ENCODE results near the gene COG1.

The COG1 gene

DNA sequence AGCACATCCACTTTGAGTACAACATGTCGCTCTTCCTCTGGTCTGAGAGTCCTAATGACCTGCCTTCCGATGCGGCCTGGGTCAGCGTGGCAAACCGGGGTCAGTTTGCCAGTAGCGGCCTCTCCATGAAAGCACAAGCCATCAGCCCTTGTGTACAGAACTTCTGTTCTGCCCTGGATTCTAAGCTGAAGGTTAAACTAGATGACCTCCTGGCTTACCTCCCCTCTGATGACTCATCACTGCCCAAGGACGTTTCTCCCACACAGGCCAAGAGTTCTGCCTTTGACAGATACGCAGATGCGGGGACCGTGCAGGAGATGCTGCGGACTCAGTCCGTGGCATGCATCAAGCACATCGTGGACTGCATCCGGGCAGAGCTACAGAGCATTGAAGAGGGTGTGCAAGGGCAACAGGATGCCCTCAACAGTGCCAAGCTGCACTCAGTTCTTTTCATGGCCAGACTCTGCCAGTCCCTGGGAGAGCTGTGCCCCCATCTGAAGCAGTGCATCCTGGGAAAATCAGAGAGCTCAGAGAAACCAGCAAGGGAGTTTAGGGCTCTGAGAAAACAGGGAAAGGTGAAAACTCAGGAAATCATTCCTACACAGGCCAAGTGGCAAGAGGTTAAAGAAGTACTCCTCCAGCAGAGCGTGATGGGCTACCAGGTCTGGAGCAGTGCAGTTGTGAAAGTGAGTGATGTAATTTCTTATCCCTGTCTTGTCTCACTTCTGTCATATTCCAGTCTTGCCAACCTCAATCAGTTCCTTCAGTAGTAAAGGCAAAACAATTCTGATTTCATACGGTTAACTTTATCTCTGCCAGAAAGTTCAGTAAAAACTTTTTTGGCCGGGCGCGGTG is 8.6 kb downstream of the COG1 start:
- no peak for DNase-seq

DNA sequence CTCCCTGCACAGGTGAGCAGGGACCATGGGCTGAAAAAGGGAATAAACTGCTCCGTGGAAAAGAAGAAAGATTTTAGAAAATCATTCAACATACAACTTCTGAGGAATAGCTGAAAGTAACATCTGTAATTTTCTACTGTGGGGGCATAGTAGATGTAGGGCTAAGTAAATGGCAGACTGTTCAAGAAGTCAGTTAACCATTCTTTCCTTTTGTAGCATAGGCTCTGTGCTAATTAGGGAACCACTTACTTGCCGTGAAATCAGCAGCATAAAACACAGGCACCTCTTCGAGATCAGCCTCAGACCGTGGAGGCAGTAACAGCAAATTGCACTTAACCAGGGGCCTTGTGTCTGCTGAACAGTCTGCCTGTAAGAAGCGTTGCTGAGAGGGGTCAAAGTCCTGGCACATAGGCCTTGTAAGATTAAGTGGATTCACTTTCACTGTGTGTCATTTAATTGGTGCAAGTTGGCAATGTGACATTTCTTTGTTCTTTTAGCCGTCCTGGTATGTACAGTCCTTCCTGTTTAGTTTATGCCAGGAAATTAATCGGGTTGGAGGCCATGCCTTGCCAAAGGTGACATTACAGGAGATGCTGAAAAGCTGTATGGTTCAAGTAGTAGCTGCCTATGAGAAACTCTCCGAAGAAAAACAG is 10.4 kb downstream of the COG1 start:
- no peak for DNase-seq

DNA sequence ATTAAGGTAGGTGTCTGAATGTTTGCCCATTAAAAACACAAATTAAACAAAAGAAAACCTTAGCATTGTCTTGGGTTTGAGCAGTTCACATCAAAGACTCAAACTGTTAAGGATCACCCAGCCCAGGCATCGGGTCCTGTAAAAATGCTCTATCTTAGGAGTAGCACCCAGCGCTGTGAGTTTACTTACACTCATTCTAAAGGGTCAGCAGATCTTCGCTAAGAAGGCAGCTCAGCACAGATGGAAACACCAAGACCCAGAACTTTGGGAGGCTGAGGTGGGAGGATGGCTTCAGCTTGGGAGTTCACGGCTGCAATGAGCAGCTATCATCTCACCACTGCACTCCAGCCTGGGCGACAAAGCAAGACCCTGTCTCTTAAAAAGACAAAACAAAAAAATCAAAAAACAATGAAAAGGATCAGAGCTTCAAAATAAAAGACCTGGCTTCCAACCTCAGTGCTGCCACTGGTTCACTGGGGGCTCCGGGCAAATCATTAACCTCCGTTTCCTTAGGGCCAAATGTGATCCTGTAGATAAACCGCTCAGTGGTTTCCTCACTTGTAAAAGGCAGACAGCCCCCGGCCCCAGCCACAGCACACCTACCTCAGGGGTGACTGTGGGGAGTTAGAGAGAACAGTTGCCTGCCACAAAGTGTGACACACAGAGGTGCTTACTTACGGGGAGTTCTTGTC is 11.1 kb downstream of the COG1 start:
- DNase-seq: peak; percentile 62

GRCh38 chr17:73205459-73205961 is 12.7 kb downstream of the COG1 start:
- DNase-seq: no peak

GRCh38 chr17:73208139-73208827 is 15.4 kb downstream of the COG1 start:
- no peak for DNase-seq

GRCh38 chr17:73209436-73209835 is 16.6 kb downstream of the COG1 start:
- no peak for DNase-seq

DNA sequence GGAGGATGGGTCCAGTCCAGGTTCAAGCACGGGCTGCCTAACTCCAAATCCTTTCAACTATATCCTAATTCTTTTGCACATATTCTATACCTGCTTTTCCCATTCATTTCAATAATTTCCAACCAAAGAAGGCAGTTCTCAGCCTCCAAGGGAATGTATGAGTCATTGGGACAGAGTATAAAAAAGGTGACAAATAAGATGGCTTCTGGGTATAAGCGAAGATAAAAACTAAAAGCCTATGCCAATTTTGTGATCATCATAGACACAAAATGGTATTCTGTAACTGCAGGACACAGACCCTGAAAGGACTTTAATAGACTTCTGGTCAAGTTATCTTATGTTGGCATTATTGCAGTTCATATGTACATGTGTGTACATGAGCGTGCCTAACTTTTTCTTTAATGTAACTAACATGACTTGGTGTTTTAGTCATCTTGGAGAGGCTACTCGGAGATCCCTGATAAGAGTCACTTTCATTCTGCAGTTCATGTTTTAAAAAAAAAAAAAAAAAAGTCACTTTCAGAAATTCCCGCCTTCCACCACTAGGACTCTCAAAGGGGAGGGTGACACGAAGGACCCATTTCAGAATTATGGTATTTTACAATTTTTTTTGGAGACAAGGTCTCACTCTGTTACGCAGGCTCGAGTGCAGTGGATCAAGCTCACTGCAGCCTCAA is 17.3 kb downstream of the COG1 start:
- DNase-seq: peak; percentile 26

DNA sequence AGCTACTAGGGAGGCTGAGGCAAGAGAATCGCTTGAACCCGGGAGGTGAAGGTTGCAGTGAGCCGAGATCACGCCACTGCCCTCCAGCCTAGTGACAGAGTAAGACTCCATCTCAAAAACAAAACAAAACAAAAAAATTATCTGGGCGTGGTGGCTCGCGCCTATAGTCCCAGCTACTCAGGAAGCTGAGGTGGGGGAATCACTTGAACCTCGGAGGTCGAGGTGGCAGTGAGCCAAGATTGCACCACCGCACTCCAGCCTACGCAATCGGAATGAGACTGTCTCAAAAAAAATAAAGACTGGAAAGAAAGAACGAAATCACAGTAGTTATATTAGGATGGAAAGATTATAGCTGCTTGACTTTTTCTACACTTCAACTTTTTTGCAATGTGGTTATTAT is 18.9 kb downstream of the COG1 start:
- peak; percentile 72 for DNase-seq

GRCh38 chr17:73214008-73214407 is 21.2 kb downstream of the COG1 start:
- DNase-seq: no peak

- no peak for DNase-seq
These were observed 22.0 kb downstream of the COG1 start for GRCh38 chr17:73214851-73215250.

DNA sequence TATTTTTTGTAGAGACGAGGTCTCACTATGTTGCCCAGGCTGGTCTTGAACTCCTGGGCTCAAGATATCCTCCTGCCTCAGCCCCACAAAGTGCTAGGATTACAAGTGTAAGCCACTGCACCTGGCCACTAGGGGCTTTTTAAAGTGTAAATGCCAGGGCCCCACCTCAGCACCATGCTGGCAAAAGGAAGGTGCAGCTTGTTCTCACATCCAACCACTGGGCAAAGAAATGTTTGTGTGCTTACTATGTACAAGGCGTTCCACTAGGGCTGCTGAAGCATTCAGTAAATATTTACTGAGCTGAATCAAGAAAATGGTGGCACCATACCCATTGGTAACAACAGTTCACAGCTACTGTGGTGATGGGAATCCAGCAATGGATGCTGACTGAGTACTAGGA is 22.6 kb downstream of the COG1 start:
- no peak for DNase-seq

DNA sequence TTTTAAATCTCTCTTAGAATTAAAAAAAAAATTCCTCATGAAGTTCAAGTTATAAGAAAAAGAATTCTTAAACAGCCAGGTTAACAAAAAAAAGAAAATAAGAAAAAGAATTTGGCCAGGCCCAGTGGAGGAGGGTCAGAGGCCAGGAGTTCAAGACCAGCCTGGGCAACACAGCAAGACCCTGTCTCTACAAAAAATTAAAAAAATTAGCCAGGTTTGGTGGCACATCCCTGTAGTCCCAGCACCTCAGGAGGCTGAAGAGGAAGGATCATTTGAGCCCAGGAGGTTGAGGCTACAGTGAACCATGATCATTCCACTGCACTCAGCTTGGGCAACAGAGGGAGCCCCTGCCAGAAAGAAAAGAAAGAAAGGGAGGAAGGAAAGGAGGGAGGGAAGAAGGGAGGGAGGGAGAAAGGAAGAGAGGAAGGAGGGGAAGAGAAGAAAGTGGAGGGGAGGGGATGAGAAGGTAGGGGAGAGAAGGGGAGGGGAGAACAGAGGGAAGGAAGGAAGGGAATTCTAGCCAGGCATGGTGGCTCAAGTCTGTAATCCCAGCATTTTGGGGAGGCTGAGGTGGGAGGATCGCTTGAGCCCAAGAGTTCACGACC is 30.9 kb downstream of the COG1 start:
- no peak for DNase-seq

DNA sequence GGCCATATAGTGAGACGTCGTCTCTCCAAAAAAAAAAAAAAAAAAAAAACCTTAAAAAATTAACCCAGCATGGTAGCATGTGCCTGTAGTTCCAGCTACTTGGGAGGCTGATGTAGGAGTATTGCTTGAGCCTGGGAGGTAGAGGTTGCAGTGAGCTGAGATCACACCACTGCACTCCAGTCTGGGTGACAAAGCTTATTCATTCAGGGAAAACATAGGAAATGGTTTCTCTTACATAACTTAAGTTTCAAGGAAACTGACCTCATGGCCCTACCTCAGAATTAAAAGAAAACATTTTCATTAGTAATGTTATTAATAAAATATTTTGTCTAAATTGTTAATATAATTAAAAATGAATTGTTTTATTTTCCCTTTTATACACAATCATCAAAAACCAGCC is 31.4 kb downstream of the COG1 start:
- no peak for DNase-seq

GRCh38 chr17:73224663-73225305 is 31.9 kb downstream of the COG1 start:
- no peak for DNase-seq

GRCh38 chr17:73226556-73227172 is 33.8 kb downstream of the COG1 start:
- DNase-seq: no peak

- no peak for DNase-seq
These were observed 34.5 kb downstream of the COG1 start for GRCh38 chr17:73227379-73227778.

DNA sequence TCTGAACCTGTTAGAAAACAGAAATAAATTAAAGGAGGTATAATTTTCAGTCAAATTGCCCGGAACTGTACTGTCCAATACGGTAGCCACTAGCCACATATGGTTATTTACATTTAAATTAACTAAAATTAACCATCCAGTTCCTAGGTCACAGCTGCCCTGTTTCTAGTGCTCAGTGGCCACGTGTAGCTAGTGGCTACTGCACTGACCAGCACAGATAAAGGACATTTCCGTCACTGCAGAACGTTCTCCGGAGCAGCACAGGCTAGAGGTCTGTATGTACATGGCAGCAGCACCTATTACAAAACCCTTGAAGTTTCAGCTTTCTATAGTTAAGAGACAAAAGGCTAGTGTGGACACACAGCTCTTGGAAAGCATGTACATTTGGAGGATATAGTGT is 35.1 kb downstream of the COG1 start:
- no peak for DNase-seq

DNA sequence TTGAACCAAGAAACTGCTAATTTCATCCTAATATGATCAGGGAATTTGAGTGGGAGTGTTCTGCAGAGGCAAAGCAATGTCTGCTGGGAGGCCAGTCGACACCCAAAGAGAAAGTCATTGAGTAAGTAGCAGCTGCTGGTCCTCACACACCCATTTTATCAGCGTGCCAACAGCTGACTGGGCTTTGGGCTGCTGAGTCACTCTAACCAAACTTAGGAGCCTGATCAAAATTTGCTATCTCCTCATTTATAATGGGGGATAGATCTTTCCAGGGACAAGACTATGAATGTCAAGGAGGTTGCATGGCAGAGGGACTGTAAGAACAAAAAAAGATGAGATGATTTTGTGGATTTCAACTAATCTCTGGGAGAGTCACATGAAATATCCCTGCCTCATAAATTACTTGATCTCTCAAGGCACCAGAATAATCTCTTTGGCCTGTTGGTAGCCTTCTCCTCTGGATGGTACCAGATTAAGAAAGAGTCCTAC is 35.9 kb downstream of the COG1 start:
- no peak for DNase-seq

DNA sequence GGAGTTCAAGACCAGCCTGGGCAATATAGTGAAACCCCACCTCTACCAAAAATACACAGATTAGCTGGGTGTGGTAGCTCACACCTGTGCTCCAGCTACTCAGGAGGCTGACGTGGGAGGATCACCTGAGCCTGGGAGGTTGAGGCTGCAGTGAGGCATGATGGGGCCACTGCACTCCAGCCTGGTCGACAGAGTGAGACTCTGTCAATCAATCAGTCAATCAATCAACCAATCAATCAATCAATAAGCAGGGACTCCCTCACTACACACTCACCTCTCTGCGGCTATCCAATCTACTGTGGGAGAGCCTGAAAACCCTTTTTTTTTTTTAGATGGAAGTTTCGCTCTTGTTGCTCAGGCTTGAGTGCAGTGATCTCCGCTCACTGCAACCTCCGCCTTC is 37.2 kb downstream of the COG1 start:
- no peak for DNase-seq

- DNase-seq: peak; percentile 54
These were observed 38.5 kb downstream of the COG1 start for GRCh38 chr17:73231395-73231794.

Data from activated CD8-positive, alpha-beta memory T cell treated with anti-CD3 and anti-CD28 coated beads, Interleukin-2, amount 50 U/mL, for 48 hours (primary cell).